Coronary artery (tissue), 2 donors: ENCODE measurements around the gene OXSR1.
"Not testable (repeated sequence)": the region's sequence is repeated elsewhere in the genome, so short reads cannot be mapped to it uniquely, and the experiment has no call there.

Experiments
- DNase-seq: peaks from one replicate; pipeline ENCODE4 v3.0.0-alpha.2; 2017; ENCODE audit warnings: low spot score
- H3K27ac ChIP-seq, 2 donors: fragments of 200-600 bp; sonication (generic); one replicate each; pipeline ENCODE4 v1.5.1; 2016 to 2019
- H3K4me3 ChIP-seq: fragments of 200-600 bp; sonication (generic); 2 replicates; pipeline ENCODE4 v1.5.1; 2016; ENCODE audit warnings: mild to moderate bottlenecking, moderate library complexity
- TF ChIP-seq, protein P1 (sequence below): fragments of 200-600 bp; sonication (generic); IDR thresholded peaks from one replicate; pipeline ENCODE4 v1.5.1; 2019; ENCODE audit warnings: antibody characterized with exemption

Gene OXSR1

DNA sequence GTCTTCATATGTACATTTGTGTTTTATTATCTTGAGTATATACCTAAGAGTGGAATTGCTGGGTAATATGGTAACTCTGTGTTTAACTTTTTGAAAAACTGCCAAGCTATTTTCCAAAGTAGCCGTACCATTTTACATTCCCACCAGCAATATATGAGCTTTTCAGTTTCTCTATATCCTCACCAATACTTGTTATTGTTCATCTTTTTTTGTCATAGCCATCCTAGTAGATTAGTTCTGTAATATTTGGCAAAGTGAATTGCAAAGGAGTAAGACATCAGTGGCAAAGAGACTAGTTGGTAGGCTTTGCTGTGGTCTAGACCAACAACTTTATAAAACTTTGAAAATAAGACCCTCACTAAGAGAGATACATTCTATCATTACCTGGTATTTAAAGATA is 21.4 kb downstream of the OXSR1 start:
- Histone ChIP-seq H3K4me3 (no peak overlapping the region), H3K27ac (no peak overlapping the region)
- DNase-seq = no peak
- TF ChIP-seq, protein P1, sequence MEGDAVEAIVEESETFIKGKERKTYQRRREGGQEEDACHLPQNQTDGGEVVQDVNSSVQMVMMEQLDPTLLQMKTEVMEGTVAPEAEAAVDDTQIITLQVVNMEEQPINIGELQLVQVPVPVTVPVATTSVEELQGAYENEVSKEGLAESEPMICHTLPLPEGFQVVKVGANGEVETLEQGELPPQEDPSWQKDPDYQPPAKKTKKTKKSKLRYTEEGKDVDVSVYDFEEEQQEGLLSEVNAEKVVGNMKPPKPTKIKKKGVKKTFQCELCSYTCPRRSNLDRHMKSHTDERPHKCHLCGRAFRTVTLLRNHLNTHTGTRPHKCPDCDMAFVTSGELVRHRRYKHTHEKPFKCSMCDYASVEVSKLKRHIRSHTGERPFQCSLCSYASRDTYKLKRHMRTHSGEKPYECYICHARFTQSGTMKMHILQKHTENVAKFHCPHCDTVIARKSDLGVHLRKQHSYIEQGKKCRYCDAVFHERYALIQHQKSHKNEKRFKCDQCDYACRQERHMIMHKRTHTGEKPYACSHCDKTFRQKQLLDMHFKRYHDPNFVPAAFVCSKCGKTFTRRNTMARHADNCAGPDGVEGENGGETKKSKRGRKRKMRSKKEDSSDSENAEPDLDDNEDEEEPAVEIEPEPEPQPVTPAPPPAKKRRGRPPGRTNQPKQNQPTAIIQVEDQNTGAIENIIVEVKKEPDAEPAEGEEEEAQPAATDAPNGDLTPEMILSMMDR = no peak

GRCh38 chr3:38190481-38190881 is 25.1 kb downstream of the OXSR1 start:
- TF ChIP-seq, protein P1 = no peak
- no peak for DNase-seq
- Histone ChIP-seq H3K4me3 (no peak overlapping the region), H3K27ac (no peak overlapping the region)

GRCh38 chr3:38202931-38203330 is 37.6 kb downstream of the OXSR1 start:
- not testable (repeated sequence) for H3K27ac ChIP-seq, H3K4me3 ChIP-seq, DNase-seq

DNA sequence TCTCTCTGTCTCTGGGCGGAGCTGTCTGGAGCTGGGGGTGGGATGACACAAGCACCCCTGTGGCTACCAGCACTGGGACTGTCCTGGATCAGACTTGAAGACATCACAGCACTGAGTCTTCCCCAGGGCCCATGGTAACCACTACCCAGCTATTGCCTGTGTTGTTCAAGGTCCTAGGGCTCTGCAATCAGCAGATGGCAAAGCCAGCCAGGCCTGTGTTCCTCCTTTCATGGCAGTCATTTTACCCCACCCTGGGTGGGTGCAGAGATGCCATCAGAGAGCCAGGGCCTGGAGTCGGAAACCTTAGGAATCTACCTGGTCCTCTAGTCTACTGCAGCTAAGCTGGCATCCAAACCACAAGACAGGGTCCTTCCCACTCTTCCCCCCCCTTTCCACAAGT is 38.4 kb downstream of the OXSR1 start:
- no peak for DNase-seq
- TF ChIP-seq, protein P1 = no peak
- no peak overlapping the region for H3K27ac ChIP-seq
- no peak overlapping the region for H3K4me3 ChIP-seq

- no peak for DNase-seq
- no peak overlapping the region for H3K4me3 ChIP-seq
- H3K27ac ChIP-seq = no peak overlapping the region
- TF ChIP-seq, protein P1 = no peak
Measured at GRCh38 chr3:38204599-38205471, 39.5 kb downstream of the OXSR1 start.

- TF ChIP-seq, protein P1 = no peak
- Histone ChIP-seq H3K4me3 (no peak overlapping the region), H3K27ac (no peak overlapping the region)
- no peak for DNase-seq
Measured at GRCh38 chr3:38205472-38205805, 40.1 kb downstream of the OXSR1 start.

- DNase-seq = no peak
- no peak overlapping the region for H3K27ac ChIP-seq
- TF ChIP-seq, protein P1 = no peak
- no peak overlapping the region for H3K4me3 ChIP-seq
Measured at GRCh38 chr3:38207254-38208003, 42.1 kb downstream of the OXSR1 start.
